EH (cell line): ENCODE measurements around the gene ZDHHC8.

Experiments used
- DNase-seq: peaks from one replicate; pipeline ENCODE4 v3.0.0-alpha.2; 2015; ENCODE audit warnings: low read depth

ZDHHC8 gene

DNA sequence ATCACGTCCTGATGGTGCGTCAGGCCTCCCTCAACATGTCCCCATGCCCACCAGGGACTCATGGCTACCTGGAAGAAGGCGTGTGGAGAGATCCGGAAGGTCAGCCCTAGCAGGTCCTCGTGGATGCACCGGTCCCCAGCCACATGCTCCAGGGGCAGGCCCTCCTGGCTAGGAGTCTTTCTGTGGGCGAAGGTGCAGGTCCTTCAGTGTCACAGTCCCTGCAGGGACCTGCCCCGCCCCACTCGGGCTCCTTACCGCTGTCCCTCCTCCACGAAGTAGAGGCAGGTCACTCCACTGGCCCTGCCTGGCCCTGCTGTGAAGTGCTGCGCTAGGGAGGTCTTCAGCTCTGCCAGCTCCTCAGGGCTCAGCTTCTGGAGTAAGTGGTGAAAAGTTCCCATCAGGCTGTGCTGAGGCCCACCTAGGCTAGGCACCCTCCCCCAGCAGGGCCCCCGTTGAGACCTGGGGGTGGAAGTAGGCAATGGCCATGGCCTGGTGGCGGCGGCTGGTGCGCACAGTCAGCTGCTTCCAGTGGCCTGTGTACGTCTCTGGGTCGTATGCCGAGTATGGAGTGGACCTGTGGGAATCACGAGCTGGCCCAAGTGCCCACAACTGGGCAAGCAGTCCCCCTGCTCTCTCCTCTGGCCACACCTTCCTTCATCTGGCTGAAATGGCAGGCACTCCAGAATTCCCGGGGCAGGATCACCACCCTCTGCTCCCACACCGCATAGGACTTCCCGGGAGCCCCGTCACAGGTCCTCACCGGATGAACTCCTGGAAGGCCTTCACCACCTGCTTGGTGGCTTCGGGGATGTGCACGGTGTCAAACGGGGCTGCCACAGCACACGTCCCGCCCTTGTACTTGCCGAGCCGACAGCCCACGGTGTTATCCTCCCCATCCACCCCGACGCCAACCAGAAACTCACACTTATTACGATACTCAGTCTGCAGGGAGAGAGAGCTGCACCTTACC is 16.8 kb upstream of the ZDHHC8 start:
- DNase-seq = no peak

DNA sequence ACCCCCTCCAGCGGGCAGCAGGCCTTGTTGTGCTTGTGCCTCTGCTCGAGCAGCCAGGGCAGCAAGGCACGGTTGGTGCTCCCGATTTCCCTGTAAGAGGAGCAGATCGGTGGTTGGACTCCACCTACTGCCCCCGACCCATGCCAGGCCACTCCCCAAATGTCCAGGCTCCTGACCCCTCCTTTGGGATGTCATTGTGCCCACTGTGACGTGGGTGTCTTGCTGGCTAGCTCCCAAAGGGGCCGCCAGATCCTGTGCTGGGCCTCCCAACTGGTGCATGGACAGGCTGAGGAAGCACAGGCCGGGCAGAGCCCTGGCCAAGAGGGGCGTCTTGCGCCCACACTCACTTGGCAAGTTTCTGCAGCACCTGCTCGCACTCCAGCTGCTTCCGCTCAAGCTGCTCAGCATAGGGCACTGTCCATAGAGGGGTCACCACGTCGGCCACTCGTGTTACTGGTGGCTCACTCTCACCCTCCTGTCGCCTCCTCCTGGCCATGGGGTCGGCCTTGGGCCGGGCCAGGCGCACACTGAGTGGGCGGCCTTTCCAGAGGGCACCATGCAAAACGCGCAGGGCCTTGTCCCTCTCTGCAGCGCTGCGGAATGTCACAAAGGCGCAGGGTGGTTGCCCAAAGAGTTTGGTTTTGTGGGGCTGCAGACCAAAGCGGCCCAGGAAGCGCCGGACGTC is 15.8 kb upstream of the ZDHHC8 start, which contains the start of gene RANBP1:
Gene RANBP1, plus strand, starts transcription at position 414 of the 685 bp plus-strand sequence. Its CDS starts 81 bp downstream, at position 495.
- no peak for DNase-seq

DNA sequence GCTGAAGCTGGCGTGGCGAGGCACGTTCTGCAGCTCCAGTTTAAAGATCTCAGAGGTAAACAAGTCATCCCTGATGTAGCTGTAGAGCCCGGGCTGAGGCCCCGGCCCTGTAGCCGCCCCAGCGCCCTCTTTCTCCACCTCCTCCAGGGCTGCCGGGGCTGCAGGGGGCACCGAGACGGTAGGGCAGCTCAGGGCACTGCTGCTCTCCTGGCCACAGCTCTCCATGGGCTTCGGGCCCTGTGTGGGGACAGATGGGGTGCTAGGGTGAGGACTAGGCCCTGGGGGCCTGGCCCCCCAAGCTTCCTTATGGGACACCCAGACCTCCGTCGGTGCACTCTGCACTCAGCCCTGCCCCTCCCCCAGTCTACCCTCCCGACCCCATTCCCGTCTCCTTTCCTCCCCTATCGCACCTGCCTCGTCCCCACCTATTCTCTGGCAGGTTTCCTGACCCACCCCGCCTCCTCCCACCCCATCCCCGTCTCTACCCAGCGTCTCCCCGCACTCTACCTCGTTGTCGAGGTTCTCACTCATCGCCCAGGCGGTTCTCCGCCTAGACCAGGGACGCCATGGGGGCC is 15.1 kb upstream of the ZDHHC8 start:
- DNase-seq = no peak

DNA sequence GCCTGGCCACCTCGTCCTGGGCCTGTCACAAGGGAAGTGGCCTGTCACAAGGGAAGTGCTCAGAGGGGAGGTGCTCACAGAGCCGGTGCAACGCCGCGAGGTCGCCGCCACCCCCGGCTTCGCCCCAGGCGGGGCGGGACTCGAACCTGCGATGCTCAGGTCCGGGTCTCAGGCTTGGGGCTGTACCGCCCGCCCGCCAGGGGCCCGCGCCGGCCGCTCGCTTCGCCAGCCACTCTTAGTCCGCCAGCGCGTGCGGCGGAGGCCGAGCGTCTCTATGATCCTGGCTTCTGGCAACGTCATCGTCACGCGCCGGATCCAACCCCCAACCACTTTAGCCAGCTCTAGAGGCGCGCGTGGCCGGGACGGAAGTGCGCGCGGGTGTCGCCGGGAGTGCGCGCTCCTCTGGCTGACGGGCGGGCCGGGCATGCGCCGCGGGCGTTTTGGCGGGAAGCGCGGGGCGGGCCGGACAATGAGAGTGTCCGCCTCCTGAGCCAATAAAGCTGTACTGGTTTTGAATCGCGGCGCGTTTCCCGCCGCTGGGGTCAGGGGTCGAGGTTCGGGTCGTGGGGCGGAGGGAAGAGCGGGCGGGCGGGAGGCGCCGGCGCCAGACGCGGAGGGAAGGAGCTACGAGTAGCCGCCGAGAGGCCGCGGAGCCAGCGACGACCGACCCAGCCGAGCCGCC is 14.5 kb upstream of the ZDHHC8 start, which contains the start of gene TRMT2A:
Gene TRMT2A, minus strand, starts transcription at position 276 of the 682 bp plus-strand sequence. CDS start 320 bp downstream, outside the sequence.
- DNase-seq = peak; percentile 97

DNA sequence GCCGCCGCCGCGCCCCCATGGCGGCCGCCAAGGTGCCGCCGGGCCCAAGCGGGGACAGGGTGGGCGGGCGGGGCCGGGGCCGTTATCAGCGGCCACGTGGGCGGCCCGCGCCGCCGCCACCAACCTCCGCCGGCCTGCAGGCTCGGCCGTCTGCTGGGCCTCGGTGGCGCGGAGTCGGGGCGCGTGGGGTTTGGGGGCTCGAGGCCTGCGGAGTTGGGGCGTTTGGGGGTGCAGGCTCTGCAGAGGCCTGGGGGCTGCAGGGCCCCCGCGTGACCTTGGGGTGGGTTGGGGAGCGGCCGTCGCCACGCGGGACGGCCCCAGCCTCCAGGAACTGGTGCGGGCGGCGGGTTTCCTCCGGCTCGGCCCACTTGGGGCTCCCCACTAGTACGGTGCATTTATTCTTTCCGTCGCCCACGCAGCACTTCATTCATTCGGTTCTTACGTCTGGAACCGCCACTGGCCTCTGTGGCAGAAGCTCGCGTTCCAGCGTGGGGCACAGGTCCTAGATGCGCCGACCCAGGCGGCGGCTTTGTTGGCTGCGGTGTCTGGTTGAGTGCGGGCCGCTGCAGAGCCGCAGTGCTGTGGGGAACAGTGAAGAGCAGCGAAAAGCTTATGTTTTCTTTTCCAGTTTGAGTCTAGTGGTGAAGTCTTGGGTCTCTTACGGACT is 13.8 kb upstream of the ZDHHC8 start:
- DNase-seq = peak; percentile 32

DNA sequence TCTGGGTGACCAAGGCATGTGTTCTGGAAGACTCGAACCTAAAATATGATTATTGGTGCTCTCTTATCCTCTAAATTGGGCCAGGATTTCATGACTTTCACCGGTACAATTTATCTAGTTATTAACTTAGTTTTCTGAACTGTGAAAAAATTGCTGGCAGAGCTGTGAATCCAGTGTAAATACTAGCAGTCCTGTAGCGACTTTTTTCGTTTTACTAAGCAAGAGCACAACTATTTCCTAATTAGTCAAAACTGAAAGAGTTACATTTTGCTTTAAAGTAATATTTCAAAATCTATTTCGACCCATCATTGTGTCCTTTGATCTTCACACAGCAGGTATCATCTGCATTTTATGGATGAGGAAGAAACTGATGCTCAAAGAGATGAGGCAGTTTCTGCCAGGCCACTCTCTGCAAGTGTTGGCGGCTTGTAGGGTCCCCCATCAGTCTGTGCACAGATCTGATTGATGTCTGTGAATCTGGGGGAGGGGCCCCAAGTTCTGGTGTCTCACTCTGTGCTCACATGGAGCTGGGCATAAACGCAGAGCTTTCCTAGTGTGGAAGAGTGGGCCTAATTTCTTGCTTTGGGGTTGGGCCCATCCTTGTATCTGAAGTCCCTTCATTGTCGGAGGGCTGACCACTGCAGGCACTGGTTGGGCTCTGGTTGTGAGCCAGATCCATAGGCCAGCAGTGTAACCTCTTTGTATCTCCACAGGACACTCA is 13.1 kb upstream of the ZDHHC8 start:
- peak; percentile 22 for DNase-seq

DNA sequence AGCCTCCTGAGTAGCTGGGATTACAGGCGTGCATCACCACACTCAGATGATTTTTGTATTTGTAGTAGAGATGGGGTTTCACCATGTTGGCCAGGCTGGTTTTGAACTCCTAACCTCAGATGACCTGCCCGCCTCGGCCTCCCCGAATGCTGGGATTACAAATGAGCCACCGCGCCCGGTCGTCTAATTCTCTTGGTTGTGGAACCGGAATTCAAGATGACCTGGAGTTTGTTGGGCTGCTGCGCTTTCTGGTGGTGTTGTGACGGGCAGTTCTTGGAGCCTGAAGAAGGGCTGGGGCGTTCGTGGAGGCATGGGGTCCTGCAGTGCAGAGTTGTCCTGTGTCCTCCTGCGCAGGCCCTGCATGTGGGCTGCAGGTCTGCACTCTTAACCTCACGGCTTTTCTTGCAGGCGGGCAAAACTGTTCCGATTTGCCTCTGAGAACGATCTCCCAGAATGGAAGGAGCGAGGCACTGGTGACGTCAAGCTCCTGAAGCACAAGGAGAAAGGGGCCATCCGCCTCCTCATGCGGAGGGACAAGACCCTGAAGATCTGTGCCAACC is 9.7 kb upstream of the ZDHHC8 start:
- no peak for DNase-seq

DNA sequence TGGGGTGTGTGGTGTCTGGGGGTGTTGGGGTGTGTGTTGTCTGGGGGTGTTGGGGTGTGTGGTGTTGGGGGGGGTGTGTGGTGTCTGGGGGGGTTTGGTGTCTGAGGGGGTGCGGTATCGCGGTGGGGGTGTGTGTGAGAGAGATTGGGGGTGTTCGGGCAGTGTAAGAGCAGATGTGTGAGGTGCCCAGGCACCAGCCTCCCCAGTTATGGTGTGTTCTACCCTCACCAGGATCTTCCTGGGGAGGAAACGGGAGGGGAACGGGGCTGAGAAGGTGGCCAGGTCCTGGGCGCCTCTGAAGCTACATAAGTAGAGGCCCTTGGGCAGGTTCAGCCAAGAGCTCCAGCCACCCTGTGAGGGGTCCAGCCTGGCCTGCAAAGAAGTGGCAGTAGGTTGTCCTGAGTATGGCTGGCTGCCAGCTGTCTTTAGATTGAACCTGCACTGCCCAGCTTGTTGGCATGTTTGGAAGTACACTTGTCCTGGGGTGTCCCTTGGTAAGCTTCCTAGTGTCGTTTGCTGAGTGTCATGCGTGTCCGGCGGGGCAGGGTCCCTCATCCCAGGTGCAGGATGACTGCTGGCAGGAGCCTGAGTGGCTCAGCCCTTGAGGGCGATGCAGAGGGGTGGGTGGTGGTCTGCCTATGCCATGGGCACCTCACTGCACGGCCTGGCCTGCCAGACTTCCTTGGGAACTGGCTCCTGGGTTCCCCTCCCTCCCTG is 8.1 kb upstream of the ZDHHC8 start:
- DNase-seq = no peak

DNA sequence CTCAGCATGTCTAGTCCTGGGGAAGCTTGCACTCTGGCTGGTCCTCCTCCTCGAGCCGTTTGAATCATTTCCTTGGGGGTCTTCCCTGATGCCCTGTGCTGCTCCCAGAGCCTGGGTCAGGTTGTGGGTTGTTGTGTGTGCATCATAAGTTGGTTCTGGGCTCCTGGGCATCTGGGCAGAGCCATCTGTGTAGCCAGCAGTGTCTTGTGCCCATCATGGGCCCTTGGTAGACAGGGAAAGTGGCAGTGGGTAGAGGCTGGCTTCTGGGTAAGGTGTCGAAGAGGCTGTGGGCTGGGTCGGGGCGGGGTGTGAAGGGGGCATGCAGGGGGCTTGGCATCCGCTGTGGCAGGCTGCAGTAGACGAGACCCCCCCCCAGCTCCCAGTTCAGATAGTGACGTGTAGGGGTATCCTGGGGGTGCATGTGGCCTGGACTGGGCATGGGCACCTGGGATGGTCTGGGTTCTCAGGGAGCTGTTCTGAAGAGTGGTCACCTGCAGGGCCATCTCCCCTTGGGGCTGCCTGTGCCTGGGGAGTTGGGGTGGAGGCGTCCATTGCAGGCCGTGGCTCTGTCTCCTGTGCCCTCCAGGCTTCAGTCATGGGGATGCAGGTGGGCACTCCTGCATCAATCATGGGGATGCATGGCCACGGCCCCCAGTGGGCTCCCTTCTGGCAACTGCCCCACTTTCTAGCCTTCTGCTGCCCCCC is 7.4 kb upstream of the ZDHHC8 start:
- DNase-seq = no peak

DNA sequence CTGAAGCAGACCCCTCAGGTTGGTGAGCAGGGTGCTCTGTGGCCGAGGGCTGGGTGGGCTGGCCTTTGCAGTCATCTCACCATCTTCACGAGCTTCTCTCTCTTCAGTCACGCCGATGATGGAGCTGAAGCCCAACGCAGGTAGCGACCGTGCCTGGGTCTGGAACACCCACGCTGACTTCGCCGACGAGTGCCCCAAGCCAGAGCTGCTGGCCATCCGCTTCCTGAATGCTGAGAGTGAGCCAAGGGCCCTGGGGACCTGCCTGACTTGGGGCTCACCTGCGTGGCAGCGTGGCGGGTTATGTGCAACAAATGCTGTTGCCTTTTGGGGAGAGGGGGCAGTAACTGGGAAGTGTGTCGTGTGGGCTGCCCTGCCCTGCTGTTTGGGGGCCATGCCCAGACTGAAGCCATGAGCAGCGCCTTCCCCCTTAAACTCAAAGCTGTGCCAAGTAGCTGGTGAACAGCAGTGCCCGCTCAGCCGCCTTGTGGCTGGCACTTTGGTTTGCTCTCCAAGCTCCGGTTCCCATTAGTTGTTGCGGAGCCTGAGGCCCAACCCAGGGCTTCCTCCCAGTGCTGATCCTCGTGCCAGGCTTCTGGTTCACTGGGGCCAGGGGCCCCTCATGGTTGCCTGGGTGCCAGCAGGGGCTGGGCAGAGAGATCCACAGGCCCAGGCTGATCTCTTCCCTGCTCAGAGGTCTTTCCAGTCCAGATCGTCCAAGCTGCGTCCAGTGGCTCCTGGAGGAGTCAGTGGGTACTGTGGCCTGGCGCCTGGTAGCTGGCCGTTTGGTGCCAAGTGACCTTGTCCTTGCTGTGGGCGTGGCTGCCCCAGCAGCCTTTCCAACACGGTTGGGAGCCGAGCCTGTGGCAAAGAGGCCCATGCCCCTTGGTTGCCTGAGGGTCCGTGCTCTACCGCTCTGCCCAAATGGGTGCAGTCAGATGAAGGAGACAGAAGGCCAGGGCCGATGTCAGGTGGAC is 6.1 kb upstream of the ZDHHC8 start:
- no peak for DNase-seq

DNA sequence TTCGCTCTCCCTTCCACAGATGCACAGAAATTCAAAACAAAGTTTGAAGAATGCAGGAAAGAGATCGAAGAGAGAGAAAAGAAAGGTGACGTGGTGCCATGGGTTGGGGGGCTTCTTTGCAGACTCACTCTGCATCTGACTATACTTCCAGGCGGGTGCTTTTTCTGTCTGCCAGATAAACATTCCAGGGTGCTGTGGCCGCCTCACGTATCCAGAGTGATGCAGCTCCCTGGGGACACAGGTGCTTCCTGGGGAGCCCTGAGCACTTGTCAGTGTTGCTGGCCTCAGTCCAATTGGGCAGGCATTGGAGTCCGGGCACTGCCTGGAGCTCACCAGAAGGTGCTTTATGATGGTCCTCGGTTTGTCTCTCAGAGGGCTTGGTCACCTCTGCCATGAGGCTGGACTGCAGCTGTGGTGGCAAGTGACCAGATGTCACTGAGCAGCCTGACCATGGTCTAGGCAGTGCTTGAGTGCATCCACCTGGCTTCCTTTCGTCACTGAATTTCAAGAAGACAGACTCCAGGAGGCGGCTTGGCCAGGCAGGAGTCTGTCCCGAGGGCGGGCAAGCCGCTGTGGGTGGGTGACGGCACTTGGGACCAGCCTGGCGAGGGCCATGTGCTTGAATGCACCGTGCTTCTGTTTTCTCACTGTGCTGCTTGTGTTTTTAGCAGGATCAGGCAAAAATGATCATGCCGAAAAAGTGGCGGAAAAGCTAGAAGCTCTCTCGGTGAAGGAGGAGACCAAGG is 5.1 kb upstream of the ZDHHC8 start:
- DNase-seq = no peak

DNA sequence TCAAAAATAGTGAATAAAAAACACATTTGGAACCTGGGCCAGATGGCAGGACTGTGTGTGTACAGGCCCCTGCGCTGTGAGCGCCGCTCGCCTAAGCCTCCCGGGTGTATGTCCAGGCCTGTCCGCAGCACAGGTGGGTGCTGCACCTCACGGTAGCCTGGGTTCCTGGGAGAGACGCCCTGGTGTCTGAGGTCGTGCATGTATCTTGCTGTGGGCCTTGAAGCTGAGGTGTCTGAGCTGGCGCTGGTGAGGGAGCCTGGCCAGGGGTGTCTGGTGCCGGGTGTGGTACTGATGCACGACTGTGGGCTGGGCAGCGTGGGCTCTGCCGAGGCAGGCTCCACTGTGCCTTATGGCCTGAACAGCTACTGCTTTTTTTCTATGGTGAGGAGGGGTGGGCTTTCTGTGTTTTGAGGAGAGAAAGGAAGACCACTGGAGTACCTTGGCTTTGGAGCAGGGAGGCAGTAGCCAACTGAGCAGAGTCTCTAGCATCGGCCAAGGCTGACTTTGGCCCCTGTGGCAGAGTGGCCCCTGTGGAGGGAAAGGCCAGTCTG is 4.2 kb upstream of the ZDHHC8 start:
- no peak for DNase-seq

DNA sequence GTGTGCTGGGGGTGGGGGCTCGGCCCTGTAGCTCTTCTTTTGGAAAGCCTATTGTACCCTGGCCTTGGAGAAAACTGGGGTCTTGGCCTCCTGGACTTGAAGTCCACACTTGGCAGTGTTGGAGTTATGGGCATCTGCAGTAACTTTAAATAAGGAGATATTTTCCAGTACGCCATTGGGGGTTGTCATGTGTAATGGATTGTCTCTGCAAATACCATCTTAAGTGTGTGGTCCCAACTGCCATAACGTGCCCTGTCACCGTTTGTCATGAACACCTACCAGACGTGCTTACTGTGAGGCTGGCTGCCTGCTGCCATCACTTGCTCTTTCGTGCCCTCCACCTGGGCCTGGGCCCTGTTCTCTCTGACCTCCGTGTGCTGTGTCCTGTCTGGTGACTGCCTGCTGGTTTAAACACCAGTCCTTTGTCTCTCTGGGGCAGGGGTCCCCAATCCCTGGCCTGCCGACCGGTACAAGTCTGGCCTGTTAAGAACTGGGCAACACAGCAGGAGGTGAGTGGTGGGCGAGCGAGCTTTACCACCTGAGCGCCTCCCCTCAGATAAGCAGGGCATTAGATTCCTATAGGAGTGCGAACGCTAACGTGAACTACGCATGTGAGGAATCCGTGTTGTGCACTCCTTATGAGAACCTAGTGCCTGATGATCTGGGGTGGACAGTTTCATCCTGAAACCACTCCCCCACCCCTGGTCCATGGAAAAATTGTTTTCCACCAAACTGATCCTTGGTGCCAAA is 3.6 kb upstream of the ZDHHC8 start:
- no peak for DNase-seq

DNA sequence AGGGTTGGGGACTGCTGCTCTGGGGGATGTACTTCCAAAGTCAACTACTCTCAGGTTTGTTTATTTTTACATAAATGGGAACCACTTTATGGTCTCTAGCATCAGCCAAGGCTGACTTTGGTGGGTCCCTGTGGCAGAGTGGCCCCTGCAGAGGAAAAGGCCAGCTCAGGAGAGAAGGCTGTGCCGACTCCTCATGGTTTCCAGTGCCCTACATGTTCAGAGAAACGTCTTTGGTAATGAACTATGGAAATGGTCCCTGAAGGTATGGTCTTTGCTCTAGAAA is 3.0 kb upstream of the ZDHHC8 start:
- no peak for DNase-seq

DNA sequence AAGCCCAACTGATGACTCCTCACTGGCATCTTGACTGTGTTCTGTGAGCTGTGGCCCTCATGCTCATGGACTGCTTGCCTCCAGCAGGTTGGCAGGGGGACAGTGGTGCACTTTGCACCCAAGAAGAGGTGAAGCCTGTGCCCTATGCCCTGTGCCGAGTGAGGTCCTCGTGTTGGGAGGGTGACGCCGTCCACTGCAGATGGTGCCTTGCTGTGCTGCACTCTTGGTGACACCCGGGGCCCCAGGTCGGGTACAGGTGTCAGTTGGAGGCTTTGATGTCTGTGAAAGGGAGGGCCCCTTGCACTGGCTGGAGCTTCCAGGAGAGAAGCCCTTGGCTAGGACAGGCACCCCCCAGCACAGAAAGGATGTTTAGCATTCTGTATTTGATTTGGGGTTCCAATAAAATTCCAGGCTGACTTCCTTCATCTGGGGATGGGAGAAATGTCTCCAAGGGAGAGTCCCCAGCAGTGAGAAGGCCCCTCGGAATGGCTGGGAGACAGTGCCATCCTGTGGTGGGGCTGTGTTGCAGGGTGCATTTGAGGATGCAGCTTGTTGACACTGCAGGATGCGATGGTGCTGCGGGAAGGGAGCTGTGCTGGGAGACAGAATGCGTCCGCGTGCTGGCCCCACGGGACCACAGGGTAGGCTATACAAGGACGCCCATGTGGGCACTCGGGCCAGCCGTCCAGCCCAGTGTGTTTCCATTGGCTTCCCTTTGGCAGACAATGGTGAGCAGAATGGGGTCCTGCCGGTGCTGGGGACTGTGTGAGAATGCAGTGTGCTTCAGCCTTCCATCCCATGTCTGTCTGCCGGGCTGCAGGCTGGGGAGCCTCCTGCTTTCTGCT is 2.5 kb upstream of the ZDHHC8 start:
- peak; percentile 48 for DNase-seq

DNA sequence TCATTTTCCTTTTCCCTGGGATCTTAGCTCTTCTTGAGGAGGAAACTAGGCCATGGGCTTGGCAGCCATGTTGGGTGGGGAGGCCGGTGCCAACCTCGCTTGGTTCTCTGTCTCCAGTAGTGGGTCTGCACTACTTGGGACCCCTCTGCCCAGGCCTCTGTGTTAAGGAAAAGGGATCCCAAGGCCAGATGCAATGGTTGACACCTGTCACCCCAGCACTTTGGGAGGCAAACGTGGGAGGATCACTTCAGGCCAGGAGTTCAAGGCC is 1.9 kb upstream of the ZDHHC8 start:
- DNase-seq = no peak
